ENCODE measurements around the gene ACTR6. TPM values are rescaled to one million over a fixed set of nuclear protein-coding genes. Genes with fewer than 3 reads are reported as not detected.
"Not testable (repeated sequence)": the region's sequence is repeated elsewhere in the genome, so short reads cannot be mapped to it uniquely, and the experiment has no call there.

The ACTR6 gene
- total and polyA plus RNA-seq, 3 experiments from 2014 or later = 35.1 to 41.8 (median 36.6) TPM

- peaks cover 0 to 15% (median 3%) of the 10 kb centered on the region in 3 donors for H3K36me3 Mint-ChIP-seq
These were observed 29.3 kb downstream of the ACTR6 start for GRCh38 chr12:100229876-100230275.

GRCh38 chr12:100231873-100232272, 31.3 kb downstream of the ACTR6 start:
- H3K4me3 Mint-ChIP-seq; H3K4me3 ChIP-seq (ENCODE audit: low read length); H3K36me3 Mint-ChIP-seq; H3K9me3 ChIP-seq (ENCODE audit: low read length); DNase-seq; CTCF ChIA-PET; H3K36me3 ChIP-seq (ENCODE audit: insufficient read depth, low read length); H3K9me3 Mint-ChIP-seq; H3K4me1 ChIP-seq (ENCODE audit: insufficient read depth, low read length); POLR2A ChIA-PET; H3K27me3 Mint-ChIP-seq; H3K27ac Mint-ChIP-seq; H3K27me3 ChIP-seq (ENCODE audit: insufficient read depth, low read length, poor library complexity, severe bottlenecking); H3K4me1 Mint-ChIP-seq; H3K27ac ChIP-seq (ENCODE audit: low read depth, low read length): not testable (repeated sequence)

More at GRCh38 chr12:100229876-100230275, 29.3 kb downstream of the ACTR6 start:
- peaks cover 0 to 2% (median 0%) of the 10 kb centered on the region in 3 donors for H3K4me1 Mint-ChIP-seq
- no peak for DNase-seq
- H3K4me3 Mint-ChIP-seq = no peak overlapping the region
- ChIA-PET POLR2A (no interaction called here), CTCF (interaction anchor here (1.0 kb wide), 1 partner anchor 14 kb away, joined by 3 read pairs; no protein-coding TSS in a partner anchor)
- peak overlapping the region in 2 of 8 donors; percentile 6 to 58 for H3K27ac Mint-ChIP-seq
- Histone ChIP-seq H3K27ac (ENCODE audit: low read depth, low read length) (no peak overlapping the region), H3K36me3 (ENCODE audit: insufficient read depth, low read length) (no peaks in the 10 kb centered on the region), H3K9me3 (ENCODE audit: low read length) (no peaks in the 10 kb centered on the region), H3K27me3 (ENCODE audit: insufficient read depth, low read length, poor library complexity, severe bottlenecking) (no peaks in the 10 kb centered on the region), H3K4me1 (ENCODE audit: insufficient read depth, low read length) (no peaks in the 10 kb centered on the region), H3K4me3 (ENCODE audit: low read length) (no peak overlapping the region)
- H3K27me3 Mint-ChIP-seq = peaks cover 0 to 1% of the 10 kb centered on the region in 2 donors
- no peaks in the 10 kb centered on the region for H3K9me3 Mint-ChIP-seq

GRCh38 chr12:100234166-100234565, 33.6 kb downstream of the ACTR6 start:
- Histone ChIP-seq H3K27ac (ENCODE audit: low read depth, low read length) (no peak overlapping the region), H3K9me3 (ENCODE audit: low read length) (no peaks in the 10 kb centered on the region), H3K4me3 (ENCODE audit: low read length) (no peak overlapping the region), H3K4me1 (ENCODE audit: insufficient read depth, low read length) (no peaks in the 10 kb centered on the region), H3K36me3 (ENCODE audit: insufficient read depth, low read length) (no peaks in the 10 kb centered on the region), H3K27me3 (ENCODE audit: insufficient read depth, low read length, poor library complexity, severe bottlenecking) (no peaks in the 10 kb centered on the region)
- no peaks in the 10 kb centered on the region for H3K4me1 Mint-ChIP-seq
- H3K27me3 Mint-ChIP-seq = no peaks in the 10 kb centered on the region
- H3K9me3 Mint-ChIP-seq = no peaks in the 10 kb centered on the region
- DNase-seq = no peak
- POLR2A ChIA-PET = no interaction called here
- H3K4me3 Mint-ChIP-seq = no peak overlapping the region
- CTCF ChIA-PET = interaction anchor here (0.9 to 1.3 kb wide), 4 partner anchors 8 to 507 kb away, joined by 3 to 5 read pairs (median 4); no protein-coding TSS in a partner anchor
- H3K36me3 Mint-ChIP-seq = no peaks in the 10 kb centered on the region
- H3K27ac Mint-ChIP-seq = no peak overlapping the region

GRCh38 chr12:100234591-100235304, 34.1 kb downstream of the ACTR6 start:
- no peak overlapping the region for H3K27ac Mint-ChIP-seq
- no peaks in the 10 kb centered on the region for H3K4me1 Mint-ChIP-seq
- no peaks in the 10 kb centered on the region for H3K36me3 Mint-ChIP-seq
- DNase-seq = peak in 1 of 5 donors; percentile 7
- CTCF ChIA-PET = interaction anchor here (0.7 to 1.7 kb wide), 7 partner anchors 9 to 509 kb away, joined by 3 to 8 read pairs (median 4); no protein-coding TSS in a partner anchor
- no peaks in the 10 kb centered on the region for H3K9me3 Mint-ChIP-seq
- no peak overlapping the region for H3K4me3 Mint-ChIP-seq
- H3K9me3 ChIP-seq (ENCODE audit: low read length) = no peaks in the 10 kb centered on the region
- H3K36me3 ChIP-seq (ENCODE audit: insufficient read depth, low read length) = no peaks in the 10 kb centered on the region
- no peaks in the 10 kb centered on the region for H3K27me3 ChIP-seq (ENCODE audit: insufficient read depth, low read length, poor library complexity, severe bottlenecking)
- no peaks in the 10 kb centered on the region for H3K4me1 ChIP-seq (ENCODE audit: insufficient read depth, low read length)
- no peak overlapping the region for H3K27ac ChIP-seq (ENCODE audit: low read depth, low read length)
- H3K4me3 ChIP-seq (ENCODE audit: low read length) = no peak overlapping the region
- POLR2A ChIA-PET = interaction anchor here (0.7 kb wide), 1 partner anchor 9 kb away, joined by 3 read pairs; no protein-coding TSS in a partner anchor
- no peaks in the 10 kb centered on the region for H3K27me3 Mint-ChIP-seq

- no peaks in the 10 kb centered on the region for H3K27me3 Mint-ChIP-seq
- no peak overlapping the region for H3K27ac Mint-ChIP-seq
- H3K4me1 Mint-ChIP-seq = no peaks in the 10 kb centered on the region
- no peak for DNase-seq
- CTCF ChIA-PET = interaction anchor here (0.7 kb wide), 1 partner anchor 45 kb away, joined by 3 read pairs; no protein-coding TSS in a partner anchor
- Histone ChIP-seq H3K27me3 (ENCODE audit: insufficient read depth, low read length, poor library complexity, severe bottlenecking) (no peaks in the 10 kb centered on the region), H3K9me3 (ENCODE audit: low read length) (no peaks in the 10 kb centered on the region), H3K36me3 (ENCODE audit: insufficient read depth, low read length) (no peaks in the 10 kb centered on the region), H3K4me3 (ENCODE audit: low read length) (no peak overlapping the region), H3K27ac (ENCODE audit: low read depth, low read length) (no peak overlapping the region), H3K4me1 (ENCODE audit: insufficient read depth, low read length) (no peaks in the 10 kb centered on the region)
- no peaks in the 10 kb centered on the region for H3K9me3 Mint-ChIP-seq
- no peak overlapping the region for H3K4me3 Mint-ChIP-seq
- H3K36me3 Mint-ChIP-seq = no peaks in the 10 kb centered on the region
- POLR2A ChIA-PET = no interaction called here
These were observed 38.2 kb downstream of the ACTR6 start for GRCh38 chr12:100238801-100239200.

- Histone ChIP-seq H3K27me3 (ENCODE audit: insufficient read depth, low read length, poor library complexity, severe bottlenecking) (no peaks in the 10 kb centered on the region), H3K9me3 (ENCODE audit: low read length) (no peaks in the 10 kb centered on the region), H3K27ac (ENCODE audit: low read depth, low read length) (no peak overlapping the region), H3K4me3 (ENCODE audit: low read length) (no peak overlapping the region), H3K36me3 (ENCODE audit: insufficient read depth, low read length) (no peaks in the 10 kb centered on the region), H3K4me1 (ENCODE audit: insufficient read depth, low read length) (no peaks in the 10 kb centered on the region)
- H3K27ac Mint-ChIP-seq = no peak overlapping the region
- CTCF ChIA-PET = interaction anchor here (0.7 kb wide), 1 partner anchor 44 kb away, joined by 3 read pairs; no protein-coding TSS in a partner anchor
- no peaks in the 10 kb centered on the region for H3K27me3 Mint-ChIP-seq
- no peaks in the 10 kb centered on the region for H3K4me1 Mint-ChIP-seq
- POLR2A ChIA-PET = no interaction called here
- H3K4me3 Mint-ChIP-seq = no peak overlapping the region
- H3K9me3 Mint-ChIP-seq = no peaks in the 10 kb centered on the region
- H3K36me3 Mint-ChIP-seq = no peaks in the 10 kb centered on the region
- no peak for DNase-seq
These were observed 39.0 kb downstream of the ACTR6 start for GRCh38 chr12:100239589-100239988.

- no peaks in the 10 kb centered on the region for H3K36me3 ChIP-seq (ENCODE audit: insufficient read depth, low read length)
- no peaks in the 10 kb centered on the region for H3K27me3 ChIP-seq (ENCODE audit: insufficient read depth, low read length, poor library complexity, severe bottlenecking)
- no peaks in the 10 kb centered on the region for H3K9me3 ChIP-seq (ENCODE audit: low read length)
- no peak overlapping the region for H3K27ac Mint-ChIP-seq
- H3K4me3 Mint-ChIP-seq = no peak overlapping the region
- no peaks in the 10 kb centered on the region for H3K4me1 ChIP-seq (ENCODE audit: insufficient read depth, low read length)
- ChIA-PET POLR2A (no interaction called here), CTCF (no interaction called here)
- no peaks in the 10 kb centered on the region for H3K4me1 Mint-ChIP-seq
- no peaks in the 10 kb centered on the region for H3K36me3 Mint-ChIP-seq
- no peak overlapping the region for H3K27ac ChIP-seq (ENCODE audit: low read depth, low read length)
- H3K27me3 Mint-ChIP-seq = no peaks in the 10 kb centered on the region
- H3K9me3 Mint-ChIP-seq = no peaks in the 10 kb centered on the region
- H3K4me3 ChIP-seq (ENCODE audit: low read length) = no peak overlapping the region
- DNase-seq = no peak
These were observed 42.5 kb downstream of the ACTR6 start for GRCh38 chr12:100243137-100243536.

- Mint-ChIP-seq H3K9me3 (no peaks in the 10 kb centered on the region), H3K4me3 (no peak overlapping the region), H3K4me1 (no peaks in the 10 kb centered on the region), H3K36me3 (no peaks in the 10 kb centered on the region), H3K27ac (peak overlapping the region in 1 of 8 donors; percentile 32), H3K27me3 (no peaks in the 10 kb centered on the region)
- H3K4me1 ChIP-seq (ENCODE audit: insufficient read depth, low read length) = no peaks in the 10 kb centered on the region
- DNase-seq = no peak
- no peak overlapping the region for H3K4me3 ChIP-seq (ENCODE audit: low read length)
- POLR2A ChIA-PET = no interaction called here
- H3K36me3 ChIP-seq (ENCODE audit: insufficient read depth, low read length) = no peaks in the 10 kb centered on the region
- no peaks in the 10 kb centered on the region for H3K9me3 ChIP-seq (ENCODE audit: low read length)
- H3K27me3 ChIP-seq (ENCODE audit: insufficient read depth, low read length, poor library complexity, severe bottlenecking) = no peaks in the 10 kb centered on the region
- H3K27ac ChIP-seq (ENCODE audit: low read depth, low read length) = no peak overlapping the region
- CTCF ChIA-PET = no interaction called here
These were observed 47.1 kb downstream of the ACTR6 start for GRCh38 chr12:100247765-100248164.

Data from CD8-positive, alpha-beta memory T cell (primary cell).